Measurements from ENCODE around the gene FOXC2. TPM values are rescaled to one million over a fixed set of nuclear protein-coding genes. Genes with fewer than 3 reads are reported as not detected.

FOXC2 gene
- total RNA-seq, 2 experiments from 2014 or later = not detected

GRCh38 chr16:86566966-86567700 is 504 bp downstream of the FOXC2 start:
- POLR2A ChIA-PET = no interaction called here
- ATAC-seq (no peak), DNase-seq (no peak)
- H3K36me3 Mint-ChIP-seq (ENCODE audit: low read depth) = no peaks in the 10 kb centered on the region
- CTCF ChIA-PET = interaction anchor here (1.1 kb wide), 1 partner anchor 731 kb away, joined by 3 read pairs; no protein-coding TSS in a partner anchor
- TF ChIP-seq CTCF (IDR thresholded peaks at IDR 0.05) = no peak
- H3K27ac Mint-ChIP-seq = no peak overlapping the region
- H3K27me3 Mint-ChIP-seq = peaks cover 67% of the 10 kb centered on the region
- no peak overlapping the region for H3K4me3 Mint-ChIP-seq
- intact Hi-C loops (cut with micrococcal nuclease) = loop anchor here (10.0 kb wide), 1 partner anchor 198 kb away; no protein-coding TSS in a partner anchor
- peaks cover 11% of the 10 kb centered on the region for H3K4me1 Mint-ChIP-seq (ENCODE audit: low read depth)
- no peaks in the 10 kb centered on the region for H3K9me3 Mint-ChIP-seq

- H3K27me3 Mint-ChIP-seq = peaks cover 68% of the 10 kb centered on the region
- DNase-seq (no peak), ATAC-seq (no peak)
- CTCF ChIA-PET = interaction anchor here (1.1 kb wide), 1 partner anchor 730 kb away, joined by 3 read pairs; no protein-coding TSS in a partner anchor
- POLR2A ChIA-PET = no interaction called here
- H3K4me1 Mint-ChIP-seq (ENCODE audit: low read depth) = peaks cover 11% of the 10 kb centered on the region
- TF ChIP-seq CTCF (IDR thresholded peaks at IDR 0.05) = no peak
- no peaks in the 10 kb centered on the region for H3K36me3 Mint-ChIP-seq (ENCODE audit: low read depth)
- no peak overlapping the region for H3K27ac Mint-ChIP-seq
- no peaks in the 10 kb centered on the region for H3K9me3 Mint-ChIP-seq
- intact Hi-C loops (cut with micrococcal nuclease) = loop anchor here (10.0 kb wide), 1 partner anchor 197 kb away; no protein-coding TSS in a partner anchor
- no peak overlapping the region for H3K4me3 Mint-ChIP-seq
Measured at GRCh38 chr16:86567701-86568581, 1.3 kb downstream of the FOXC2 start.

- intact Hi-C loops (cut with micrococcal nuclease) = loop anchor here (10.0 kb wide), 1 partner anchor 196 kb away; no protein-coding TSS in a partner anchor
- H3K4me3 Mint-ChIP-seq = no peak overlapping the region
- ATAC-seq = no peak
- POLR2A ChIA-PET = no interaction called here
- peaks cover 5% of the 10 kb centered on the region for H3K4me1 Mint-ChIP-seq (ENCODE audit: low read depth)
- CTCF ChIA-PET = no interaction called here
- no peaks in the 10 kb centered on the region for H3K36me3 Mint-ChIP-seq (ENCODE audit: low read depth)
- no peaks in the 10 kb centered on the region for H3K9me3 Mint-ChIP-seq
- DNase-seq = no peak
- H3K27me3 Mint-ChIP-seq = peaks cover 70% of the 10 kb centered on the region
- H3K27ac Mint-ChIP-seq = no peak overlapping the region
- TF ChIP-seq CTCF (IDR thresholded peaks at IDR 0.05) = no peak
Measured at GRCh38 chr16:86568677-86569623, 2.3 kb downstream of the FOXC2 start.

GRCh38 chr16:86569701-86570447 is 3.2 kb downstream of the FOXC2 start:
- TF ChIP-seq CTCF (IDR thresholded peaks at IDR 0.05) = no peak
- intact Hi-C loops (cut with micrococcal nuclease) = loop anchor here (10.0 kb wide), 1 partner anchor 195 kb away; no protein-coding TSS in a partner anchor
- DNase-seq (no peak), ATAC-seq (no peak)
- Mint-ChIP-seq H3K9me3 (no peaks in the 10 kb centered on the region), H3K36me3 (ENCODE audit: low read depth) (no peaks in the 10 kb centered on the region), H3K27ac (no peak overlapping the region), H3K27me3 (peaks cover 70% of the 10 kb centered on the region), H3K4me3 (no peak overlapping the region), H3K4me1 (ENCODE audit: low read depth) (no peaks in the 10 kb centered on the region)
- ChIA-PET CTCF (interaction anchor here (1.4 kb wide), 1 partner anchor 1067 kb away, joined by 4 read pairs; no protein-coding TSS in a partner anchor), POLR2A (no interaction called here)
